ENCODE data around the gene DCAKD.

DCAKD gene

GRCh38 chr17:45022288-45022648 is 29.2 kb downstream of the DCAKD start:
- Histone ChIP-seq H2AK5ac (ENCODE audit: low read length) (no peak overlapping the region), H3K27ac (ENCODE audit: low read depth, low read length) (no peak overlapping the region), H2BK15ac (replicated peaks; ENCODE audit: low read depth) (no peak overlapping the region), H4K5ac (ENCODE audit: low read length) (no peak overlapping the region), H3K79me1 (ENCODE audit: low read length) (no peaks in the 10 kb centered on the region), H3K18ac (ENCODE audit: low read length) (no peak overlapping the region), H3K4ac (ENCODE audit: low read depth, low read length) (no peak overlapping the region), H3K27me3 (ENCODE audit: insufficient read depth, low read length, poor library complexity) (peaks cover 14% of the 10 kb centered on the region), H3K23ac (ENCODE audit: low read length) (no peak overlapping the region), H3K79me2 (ENCODE audit: control insufficient read depth, insufficient read depth, low read length) (no peaks in the 10 kb centered on the region), H3K36me3 (ENCODE audit: control insufficient read depth, insufficient read depth, low read length) (no peaks in the 10 kb centered on the region), H3K4me2 (ENCODE audit: low read length) (no peak overlapping the region), H3K9ac (ENCODE audit: low read length) (no peak overlapping the region), H2BK5ac (ENCODE audit: low read length) (no peak overlapping the region), H3K4me1 (ENCODE audit: control insufficient read depth, low read depth, low read length) (no peaks in the 10 kb centered on the region), H3K4me3 (ENCODE audit: low read length) (no peak overlapping the region), H2BK120ac (ENCODE audit: low read depth, low read length) (no peak overlapping the region), H3K56ac (ENCODE audit: low read length) (no peak overlapping the region), H4K8ac (ENCODE audit: low read depth, low read length) (no peak overlapping the region)
- DNase-seq, result no peak
- WGBS (ENCODE audit: extremely low coverage, insufficient coverage, low lambda C conversion rate), result no CpG with 5 or more reads among the region's 8 CpGs

GRCh38 chr17:45021607-45022287 is 29.7 kb downstream of the DCAKD start:
- H2BK15ac ChIP-seq (replicated peaks; ENCODE audit: low read depth), result no peak overlapping the region
- H3K4me1 ChIP-seq (ENCODE audit: control insufficient read depth, low read depth, low read length), result no peaks in the 10 kb centered on the region
- no peak overlapping the region for H3K27ac ChIP-seq (ENCODE audit: low read depth, low read length)
- no peak overlapping the region for H2BK120ac ChIP-seq (ENCODE audit: low read depth, low read length)
- no peaks in the 10 kb centered on the region for H3K79me1 ChIP-seq (ENCODE audit: low read length)
- peak; percentile 55 for DNase-seq
- no peaks in the 10 kb centered on the region for H3K36me3 ChIP-seq (ENCODE audit: control insufficient read depth, insufficient read depth, low read length)
- peak overlapping the region; percentile 51 for H3K23ac ChIP-seq (ENCODE audit: low read length)
- no peak overlapping the region for H2BK5ac ChIP-seq (ENCODE audit: low read length)
- no peak overlapping the region for H3K4me3 ChIP-seq (ENCODE audit: low read length)
- H3K9ac ChIP-seq (ENCODE audit: low read length), result peak overlapping the region; percentile 69
- peak overlapping the region; percentile 78 for H3K56ac ChIP-seq (ENCODE audit: low read length)
- H4K5ac ChIP-seq (ENCODE audit: low read length), result no peak overlapping the region
- H2AK5ac ChIP-seq (ENCODE audit: low read length), result no peak overlapping the region
- no peak overlapping the region for H3K4ac ChIP-seq (ENCODE audit: low read depth, low read length)
- H3K79me2 ChIP-seq (ENCODE audit: control insufficient read depth, insufficient read depth, low read length), result no peaks in the 10 kb centered on the region
- H4K8ac ChIP-seq (ENCODE audit: low read depth, low read length), result no peak overlapping the region
- H3K27me3 ChIP-seq (ENCODE audit: insufficient read depth, low read length, poor library complexity), result peaks cover 14% of the 10 kb centered on the region
- H3K18ac ChIP-seq (ENCODE audit: low read length), result no peak overlapping the region
- peak overlapping the region; percentile 83 for H3K4me2 ChIP-seq (ENCODE audit: low read length)
- no CpG with 5 or more reads among the region's 57 CpGs for WGBS (ENCODE audit: extremely low coverage, insufficient coverage, low lambda C conversion rate)

DNA sequence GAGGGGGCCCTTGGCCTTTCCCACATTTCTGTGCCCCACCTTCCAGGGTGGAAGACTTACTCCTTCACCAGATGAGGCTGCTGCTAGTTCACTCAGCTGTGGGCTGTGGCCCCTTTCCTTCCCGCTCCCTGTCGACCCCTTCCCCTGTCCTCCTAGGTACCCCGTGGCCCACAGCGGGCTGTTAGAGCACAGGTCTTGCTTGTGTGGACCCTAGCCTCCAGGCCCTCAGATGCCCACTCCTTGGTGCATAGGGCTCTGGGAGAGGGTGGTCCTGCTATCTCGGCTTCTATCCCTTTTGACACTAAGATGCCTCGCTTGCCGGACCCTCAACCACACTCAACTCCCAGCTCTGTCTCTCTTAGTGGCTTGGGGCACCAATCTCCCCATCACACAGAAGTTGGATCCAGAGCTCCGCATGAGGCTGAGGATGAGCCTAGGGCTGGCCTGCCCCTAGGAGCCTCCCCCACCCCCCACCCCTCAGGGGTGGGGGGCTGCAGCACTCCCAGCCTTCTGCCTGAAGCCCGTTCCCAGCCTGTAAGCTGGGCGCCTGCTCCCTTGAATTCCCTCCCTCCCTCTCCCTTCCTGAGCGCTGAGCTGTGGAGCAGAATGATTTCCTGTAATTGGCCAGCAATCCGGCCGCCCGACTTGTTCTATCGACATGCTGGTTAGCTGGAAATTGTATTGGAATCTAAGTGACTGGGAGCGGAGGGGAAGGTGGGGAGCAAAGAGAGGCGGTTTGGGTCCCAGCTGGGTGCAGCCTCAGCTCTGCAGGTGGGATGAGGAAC is 30.9 kb downstream of the DCAKD start:
- no peak overlapping the region for H2AK5ac ChIP-seq (ENCODE audit: low read length)
- no peak overlapping the region for H3K56ac ChIP-seq (ENCODE audit: low read length)
- H3K27ac ChIP-seq (ENCODE audit: low read depth, low read length), result no peak overlapping the region
- peak; percentile 57 for DNase-seq
- H3K79me1 ChIP-seq (ENCODE audit: low read length), result no peaks in the 10 kb centered on the region
- H2BK5ac ChIP-seq (ENCODE audit: low read length), result no peak overlapping the region
- no peak overlapping the region for H3K18ac ChIP-seq (ENCODE audit: low read length)
- no peaks in the 10 kb centered on the region for H3K79me2 ChIP-seq (ENCODE audit: control insufficient read depth, insufficient read depth, low read length)
- H2BK120ac ChIP-seq (ENCODE audit: low read depth, low read length), result no peak overlapping the region
- H2BK15ac ChIP-seq (replicated peaks; ENCODE audit: low read depth), result no peak overlapping the region
- peaks cover 14% of the 10 kb centered on the region for H3K27me3 ChIP-seq (ENCODE audit: insufficient read depth, low read length, poor library complexity)
- WGBS (ENCODE audit: extremely low coverage, insufficient coverage, low lambda C conversion rate), result no CpG with 5 or more reads among the region's 17 CpGs
- no peak overlapping the region for H3K4me2 ChIP-seq (ENCODE audit: low read length)
- H4K5ac ChIP-seq (ENCODE audit: low read length), result no peak overlapping the region
- H3K4me1 ChIP-seq (ENCODE audit: control insufficient read depth, low read depth, low read length), result no peaks in the 10 kb centered on the region
- H3K23ac ChIP-seq (ENCODE audit: low read length), result no peak overlapping the region
- no peak overlapping the region for H3K4me3 ChIP-seq (ENCODE audit: low read length)
- no peak overlapping the region for H3K4ac ChIP-seq (ENCODE audit: low read depth, low read length)
- H3K9ac ChIP-seq (ENCODE audit: low read length), result peak overlapping the region; percentile 16
- no peaks in the 10 kb centered on the region for H3K36me3 ChIP-seq (ENCODE audit: control insufficient read depth, insufficient read depth, low read length)
- H4K8ac ChIP-seq (ENCODE audit: low read depth, low read length), result no peak overlapping the region

- Histone ChIP-seq H3K4me1 (ENCODE audit: control insufficient read depth, low read depth, low read length) (no peaks in the 10 kb centered on the region), H2AK5ac (ENCODE audit: low read length) (no peak overlapping the region), H3K23ac (ENCODE audit: low read length) (no peak overlapping the region), H3K9ac (ENCODE audit: low read length) (peak overlapping the region; percentile 59), H3K4ac (ENCODE audit: low read depth, low read length) (no peak overlapping the region), H3K36me3 (ENCODE audit: control insufficient read depth, insufficient read depth, low read length) (no peaks in the 10 kb centered on the region), H3K18ac (ENCODE audit: low read length) (peak overlapping the region; percentile 7), H4K8ac (ENCODE audit: low read depth, low read length) (no peak overlapping the region), H3K4me3 (ENCODE audit: low read length) (peak overlapping the region; percentile 31), H3K4me2 (ENCODE audit: low read length) (peak overlapping the region; percentile 51), H3K56ac (ENCODE audit: low read length) (peak overlapping the region; percentile 76), H2BK5ac (ENCODE audit: low read length) (no peak overlapping the region), H2BK15ac (replicated peaks; ENCODE audit: low read depth) (no peak overlapping the region), H3K79me2 (ENCODE audit: control insufficient read depth, insufficient read depth, low read length) (no peaks in the 10 kb centered on the region), H3K79me1 (ENCODE audit: low read length) (no peaks in the 10 kb centered on the region), H3K27ac (ENCODE audit: low read depth, low read length) (no peak overlapping the region), H2BK120ac (ENCODE audit: low read depth, low read length) (no peak overlapping the region), H3K27me3 (ENCODE audit: insufficient read depth, low read length, poor library complexity) (peaks cover 14% of the 10 kb centered on the region), H4K5ac (ENCODE audit: low read length) (no peak overlapping the region)
- no peak for DNase-seq
- no CpG with 5 or more reads among the region's 82 CpGs for WGBS (ENCODE audit: extremely low coverage, insufficient coverage, low lambda C conversion rate)
These were observed 32.4 kb downstream of the DCAKD start for GRCh38 chr17:45018848-45019711.

DNA sequence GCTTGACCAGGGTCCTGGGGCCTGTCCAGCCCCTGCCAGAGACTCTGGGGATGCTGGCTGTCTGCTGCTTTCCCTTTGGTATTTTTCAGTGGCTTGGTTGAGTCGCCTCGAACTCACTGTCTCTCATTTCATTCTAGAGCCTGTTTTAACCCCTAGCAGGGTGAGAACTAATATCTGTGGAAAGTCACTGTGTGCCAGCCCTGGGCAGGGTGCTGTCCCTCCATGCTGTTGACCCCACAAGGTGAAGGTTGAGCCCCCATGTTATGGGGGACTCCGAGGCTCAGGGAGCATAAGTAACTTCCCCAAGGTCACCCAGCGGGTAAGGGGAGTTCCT is 33.0 kb downstream of the DCAKD start:
- H3K27ac ChIP-seq (ENCODE audit: low read depth, low read length), result no peak overlapping the region
- H3K79me2 ChIP-seq (ENCODE audit: control insufficient read depth, insufficient read depth, low read length), result no peaks in the 10 kb centered on the region
- H3K4me3 ChIP-seq (ENCODE audit: low read length), result no peak overlapping the region
- H3K9ac ChIP-seq (ENCODE audit: low read length), result peak overlapping the region; percentile 59
- no peak overlapping the region for H3K18ac ChIP-seq (ENCODE audit: low read length)
- H2AK5ac ChIP-seq (ENCODE audit: low read length), result no peak overlapping the region
- peak overlapping the region; percentile 76 for H3K56ac ChIP-seq (ENCODE audit: low read length)
- no peaks in the 10 kb centered on the region for H3K36me3 ChIP-seq (ENCODE audit: control insufficient read depth, insufficient read depth, low read length)
- H3K4me2 ChIP-seq (ENCODE audit: low read length), result peak overlapping the region; percentile 51
- no peak overlapping the region for H2BK120ac ChIP-seq (ENCODE audit: low read depth, low read length)
- no peak overlapping the region for H4K5ac ChIP-seq (ENCODE audit: low read length)
- H3K23ac ChIP-seq (ENCODE audit: low read length), result no peak overlapping the region
- H3K27me3 ChIP-seq (ENCODE audit: insufficient read depth, low read length, poor library complexity), result peaks cover 14% of the 10 kb centered on the region
- H3K4ac ChIP-seq (ENCODE audit: low read depth, low read length), result no peak overlapping the region
- H2BK5ac ChIP-seq (ENCODE audit: low read length), result no peak overlapping the region
- H2BK15ac ChIP-seq (replicated peaks; ENCODE audit: low read depth), result no peak overlapping the region
- WGBS (ENCODE audit: extremely low coverage, insufficient coverage, low lambda C conversion rate), result no CpG with 5 or more reads among the region's 4 CpGs
- DNase-seq, result no peak
- no peaks in the 10 kb centered on the region for H3K4me1 ChIP-seq (ENCODE audit: control insufficient read depth, low read depth, low read length)
- no peak overlapping the region for H4K8ac ChIP-seq (ENCODE audit: low read depth, low read length)
- no peaks in the 10 kb centered on the region for H3K79me1 ChIP-seq (ENCODE audit: low read length)

Measured in mesendoderm (in vitro differentiated cells).